Choroid plexus epithelial cell (primary cell): ENCODE measurements around the gene FAM53B.
A peak's percentile ranks its signal among the peaks of the same experiment; 100 is the strongest.

ENCODE experiments used
- DNase-seq: peaks from one replicate; pipeline ENCODE4 v3.0.0-alpha.2; 2010; ENCODE audit warnings: low read depth
- H3K4me3 ChIP-seq: 2 replicates; pipeline ENCODE4 v1.5.1; 2011; ENCODE audit warnings: low read depth, mild to moderate bottlenecking, control low read depth, low read length, moderate library complexity
- CTCF ChIP-seq: conservative IDR thresholded peaks from 2 replicates; pipeline ENCODE4 v1.5.1; 2011; ENCODE audit warnings: low read depth, mild to moderate bottlenecking, control low read depth, inconsistent platforms, low read length, moderate library complexity

The FAM53B gene

GRCh38 chr10:124725171-124725631, 19.0 kb downstream of the FAM53B start:
- no peak for TF ChIP-seq CTCF
- no peak overlapping the region for H3K4me3 ChIP-seq
- no peak for DNase-seq

GRCh38 chr10:124724279-124725027, 19.7 kb downstream of the FAM53B start:
- no peak overlapping the region for H3K4me3 ChIP-seq
- DNase-seq = no peak
- TF ChIP-seq CTCF = no peak

- TF ChIP-seq CTCF = no peak
- no peak for DNase-seq
- H3K4me3 ChIP-seq = no peak overlapping the region
Observed at GRCh38 chr10:124723826-124724225, 20.4 kb downstream of the FAM53B start.

- TF ChIP-seq CTCF = no peak
- no peak overlapping the region for H3K4me3 ChIP-seq
Observed at GRCh38 chr10:124722798-124723783, 21.1 kb downstream of the FAM53B start.

GRCh38 chr10:124721330-124722045, 22.7 kb downstream of the FAM53B start:
- peak; percentile 40 for DNase-seq
- no peak overlapping the region for H3K4me3 ChIP-seq
- TF ChIP-seq CTCF = no peak

More at GRCh38 chr10:124722798-124723783, 21.1 kb downstream of the FAM53B start:
- peak; percentile 52 for DNase-seq

GRCh38 chr10:124719213-124719851, 24.8 kb downstream of the FAM53B start:
- peak; percentile 52 for DNase-seq
- no peak overlapping the region for H3K4me3 ChIP-seq
- peak; percentile 48 for TF ChIP-seq CTCF
